PC-9 (cell line): Measurements from ENCODE around the gene GSTA4. TPM values are rescaled to one million over a fixed set of nuclear protein-coding genes. Genes with fewer than 3 reads are reported as not detected.

Source experiments
- BruUV-seq: library from RNA; stranded (reverse); fragments of 400-500 nt; replicated peaks from 2 replicates; lab custom pipeline; 2021; lab: Mats Ljungman, UMichigan
- CTCF ChIA-PET: fragments of 300-600 bp; sonication (Branson Sonifier 250); formaldehyde crosslinking; loops from one replicate; lab custom pipeline; 2022; ENCODE audit warnings: antibody characterized with exemption; lab: Charles Lee
- POLR2A ChIA-PET: fragments of 300-600 bp; sonication (Branson Sonifier 250); formaldehyde crosslinking; loops from one replicate; lab custom pipeline; 2022; ENCODE audit warnings: antibody characterized with exemption; ENCODE audit not compliant: unreplicated experiment; lab: Charles Lee
- DNase-seq, 2 experiments: peaks; one replicate each; pipeline versions ENCODE4 v3.0.0 to v3.0.0-alpha.2; 2015 to 2022; ENCODE audit warnings: mixed read lengths in 1 of 2
- H2AFZ ChIP-seq: fragments of 200-600 bp; sonication (generic); 2 replicates; pipeline ENCODE4 v1.8.1; 2017; ENCODE audit warnings: antibody characterized with exemption
- H3F3A ChIP-seq: fragments of 200-600 bp; sonication (generic); 2 replicates; pipeline ENCODE4 v1.8.1; 2017; ENCODE audit warnings: antibody characterized with exemption, mild to moderate bottlenecking, low read depth; ENCODE audit not compliant: insufficient read depth
- H3K27ac ChIP-seq: fragments of 200-600 bp; sonication (generic); 2 replicates; pipeline ENCODE4 v1.6.1; 2016; ENCODE audit warnings: mixed run types
- H3K27me3 ChIP-seq: fragments of 200-600 bp; sonication (generic); 2 replicates; pipeline ENCODE4 v1.6.1; 2016; ENCODE audit warnings: low read depth, mixed run types; ENCODE audit not compliant: insufficient read depth
- H3K36me3 ChIP-seq: fragments of 200-600 bp; sonication (generic); 2 replicates; pipeline ENCODE4 v1.6.1; 2016; ENCODE audit warnings: low read depth, mixed run types
- H3K4me1 ChIP-seq: fragments of 200-600 bp; sonication (generic); replicated peaks from 2 replicates; pipeline ENCODE4 v1.6.1; 2016; ENCODE audit warnings: mixed run types; ENCODE audit not compliant: insufficient read depth
- H3K4me2 ChIP-seq: fragments of 200-600 bp; sonication (generic); 2 replicates; pipeline ENCODE4 v1.6.1; 2017; ENCODE audit warnings: mixed run types
- H3K4me3 ChIP-seq: fragments of 200-600 bp; sonication (generic); 2 replicates; pipeline ENCODE4 v1.6.1; 2016; ENCODE audit warnings: mixed run types
- H3K79me2 ChIP-seq: fragments of 200-600 bp; sonication (generic); 2 replicates; pipeline ENCODE4 v1.6.1; 2017; ENCODE audit warnings: low read depth, mixed run types
- H3K9me2 ChIP-seq: fragments of 200-600 bp; sonication (generic); 2 replicates; pipeline ENCODE4 v1.8.1; 2017; ENCODE audit warnings: mild to moderate bottlenecking; ENCODE audit not compliant: insufficient read depth
- H3K9me3 ChIP-seq: fragments of 200-600 bp; sonication (generic); 2 replicates; pipeline ENCODE4 v1.8.1; 2016; ENCODE audit warnings: low read depth; ENCODE audit not compliant: insufficient read depth
- H4K20me1 ChIP-seq: fragments of 200-600 bp; sonication (generic); 2 replicates; pipeline ENCODE4 v1.8.1; 2017; ENCODE audit not compliant: insufficient read depth
- EZH2 ChIP-seq: fragments of 200-600 bp; sonication (generic); IDR thresholded peaks from 2 replicates; pipeline ENCODE4 v1.8.0; 2017; ENCODE audit warnings: antibody characterized with exemption, low read depth
- intact Hi-C: fragments of 100-400 bp; cut with micrococcal nuclease; formaldehyde crosslinking; loops from one replicate; pipeline ENCODE4 v1.10.0; 2022; ENCODE audit not compliant: unreplicated experiment
- total RNA-seq: library from RNA; stranded (reverse); gene quantifications from 2 replicates; pipeline ENCODE4 v1.2.3, GENCODE V29; 2021
- TF ChIP-seq, protein P1 (sequence below): fragments of 200-600 bp; sonication (generic); conservative IDR thresholded peaks from 2 replicates; pipeline ENCODE4 v1.6.1; 2017; ENCODE audit warnings: mixed run types, antibody characterized with exemption, mild to moderate bottlenecking, moderate library complexity

Gene GSTA4
- total RNA-seq, 1 experiment from 2014 or later = 3.4 TPM

DNA sequence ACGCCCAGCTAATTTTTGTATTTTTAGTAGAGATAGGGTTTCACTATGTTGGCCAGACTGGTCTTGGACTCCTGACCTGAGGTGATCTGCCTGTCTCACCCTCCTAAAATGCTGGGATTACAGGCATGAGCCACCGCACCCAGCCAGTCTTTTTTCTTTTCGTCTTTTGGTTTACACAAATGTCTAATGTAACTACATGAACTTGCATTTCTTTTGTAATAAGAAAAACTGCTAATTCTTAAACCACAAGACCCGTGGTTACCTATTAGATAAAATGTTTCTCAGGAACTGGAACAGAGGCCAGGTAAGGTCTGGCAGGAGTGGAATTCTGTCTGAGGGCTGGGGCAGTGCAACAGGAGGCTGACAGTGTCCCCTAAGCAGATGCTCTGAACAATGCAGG, 52.9 kb downstream of the GSTA4 start:
- no peak for TF ChIP-seq EZH2
- TF ChIP-seq, protein P1, sequence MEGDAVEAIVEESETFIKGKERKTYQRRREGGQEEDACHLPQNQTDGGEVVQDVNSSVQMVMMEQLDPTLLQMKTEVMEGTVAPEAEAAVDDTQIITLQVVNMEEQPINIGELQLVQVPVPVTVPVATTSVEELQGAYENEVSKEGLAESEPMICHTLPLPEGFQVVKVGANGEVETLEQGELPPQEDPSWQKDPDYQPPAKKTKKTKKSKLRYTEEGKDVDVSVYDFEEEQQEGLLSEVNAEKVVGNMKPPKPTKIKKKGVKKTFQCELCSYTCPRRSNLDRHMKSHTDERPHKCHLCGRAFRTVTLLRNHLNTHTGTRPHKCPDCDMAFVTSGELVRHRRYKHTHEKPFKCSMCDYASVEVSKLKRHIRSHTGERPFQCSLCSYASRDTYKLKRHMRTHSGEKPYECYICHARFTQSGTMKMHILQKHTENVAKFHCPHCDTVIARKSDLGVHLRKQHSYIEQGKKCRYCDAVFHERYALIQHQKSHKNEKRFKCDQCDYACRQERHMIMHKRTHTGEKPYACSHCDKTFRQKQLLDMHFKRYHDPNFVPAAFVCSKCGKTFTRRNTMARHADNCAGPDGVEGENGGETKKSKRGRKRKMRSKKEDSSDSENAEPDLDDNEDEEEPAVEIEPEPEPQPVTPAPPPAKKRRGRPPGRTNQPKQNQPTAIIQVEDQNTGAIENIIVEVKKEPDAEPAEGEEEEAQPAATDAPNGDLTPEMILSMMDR = no peak
- no TSS peak for BruUV-seq
- Histone ChIP-seq H2AFZ (no peak overlapping the region), H3K36me3 (no peaks in the 10 kb centered on the region), H3K4me3 (no peak overlapping the region), H4K20me1 (no peaks in the 10 kb centered on the region), H3K9me2 (no peaks in the 10 kb centered on the region), H3K4me1 (no peaks in the 10 kb centered on the region), H3K4me2 (no peak overlapping the region), H3K27ac (no peak overlapping the region), H3F3A (no peaks in the 10 kb centered on the region), H3K79me2 (no peaks in the 10 kb centered on the region), H3K9me3 (no peaks in the 10 kb centered on the region), H3K27me3 (no peaks in the 10 kb centered on the region)
- DNase-seq = no peak
- ChIA-PET CTCF (interaction anchor here (0.6 kb wide), 1 partner anchor 55 kb away, joined by 3 read pairs; no protein-coding TSS in a partner anchor), POLR2A (interaction anchor here (0.6 kb wide), 1 partner anchor 124 kb away, joined by 12 read pairs; no protein-coding TSS in a partner anchor)
- intact Hi-C loops = no loop called here

DNA sequence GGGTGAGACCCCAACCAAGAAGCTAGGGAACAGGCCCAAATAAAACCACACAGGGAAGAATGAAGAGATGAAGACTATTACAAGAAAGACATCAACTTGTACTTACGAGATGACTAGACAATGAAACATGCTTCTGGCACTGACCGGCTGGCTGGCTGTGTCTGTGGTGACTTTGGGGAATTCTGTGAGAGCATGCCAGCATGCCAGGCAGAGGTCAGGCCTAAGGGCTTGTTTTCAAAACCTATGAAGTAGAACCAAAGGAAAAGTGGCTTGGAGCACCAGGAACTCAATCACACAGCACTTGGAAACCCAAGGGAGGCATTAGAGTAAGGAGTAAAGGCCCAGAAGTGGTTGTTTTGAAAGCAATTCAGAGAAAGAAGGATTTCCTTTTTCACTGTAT, 57.2 kb downstream of the GSTA4 start:
- H4K20me1 ChIP-seq = no peaks in the 10 kb centered on the region
- no peak overlapping the region for H3K4me2 ChIP-seq
- TF ChIP-seq, protein P1 = no peak
- no peak for TF ChIP-seq EZH2
- intact Hi-C loops = no loop called here
- POLR2A ChIA-PET = no interaction called here
- H3K4me1 ChIP-seq = no peaks in the 10 kb centered on the region
- H3K27me3 ChIP-seq = no peaks in the 10 kb centered on the region
- no peaks in the 10 kb centered on the region for H3K9me2 ChIP-seq
- DNase-seq = no peak
- CTCF ChIA-PET = no interaction called here
- no TSS peak for BruUV-seq
- H2AFZ ChIP-seq = no peak overlapping the region
- no peak overlapping the region for H3K4me3 ChIP-seq
- no peaks in the 10 kb centered on the region for H3K36me3 ChIP-seq
- H3K27ac ChIP-seq = no peak overlapping the region
- H3K79me2 ChIP-seq = no peaks in the 10 kb centered on the region
- no peaks in the 10 kb centered on the region for H3K9me3 ChIP-seq
- H3F3A ChIP-seq = no peaks in the 10 kb centered on the region

DNA sequence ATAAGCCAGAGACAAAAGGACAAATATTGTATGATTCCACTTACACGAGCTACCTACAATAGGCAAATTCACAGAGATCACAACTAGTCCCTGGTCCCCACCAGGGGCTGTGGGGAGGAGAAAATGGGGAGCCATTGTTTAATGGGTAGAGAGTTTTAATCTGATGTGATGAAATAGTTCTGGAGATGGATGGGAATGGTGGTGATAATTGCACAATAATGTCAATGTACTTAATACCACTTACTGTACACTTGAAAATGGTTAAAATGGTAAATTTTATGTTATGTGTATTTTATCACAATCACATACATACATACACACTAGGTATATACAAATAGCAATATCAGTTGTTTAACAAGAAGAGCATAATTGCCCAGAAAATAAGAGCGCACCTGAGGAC, 61.3 kb downstream of the GSTA4 start:
- Histone ChIP-seq H3K4me2 (no peak overlapping the region), H3K27ac (no peak overlapping the region), H3K36me3 (no peaks in the 10 kb centered on the region), H4K20me1 (no peaks in the 10 kb centered on the region), H3K9me2 (no peaks in the 10 kb centered on the region), H3F3A (peaks cover 14% of the 10 kb centered on the region; the same call in 1 of the 2 replicates), H2AFZ (no peak overlapping the region), H3K9me3 (peaks cover 12% of the 10 kb centered on the region; the same call in 1 of the 2 replicates), H3K27me3 (no peaks in the 10 kb centered on the region), H3K4me3 (no peak overlapping the region), H3K4me1 (peaks cover 19% of the 10 kb centered on the region), H3K79me2 (no peaks in the 10 kb centered on the region)
- ChIA-PET CTCF (no interaction called here), POLR2A (no interaction called here)
- TF ChIP-seq, protein P1 = no peak
- no peak for TF ChIP-seq EZH2
- no TSS peak for BruUV-seq
- DNase-seq = no peak
- intact Hi-C loops = no loop called here
